SK-N-SH (cell line): ENCODE results near the gene WNK1. TPM values are rescaled to one million over a fixed set of nuclear protein-coding genes. Genes with fewer than 3 reads are reported as not detected.

Source experiments
- CTCF ChIA-PET: fragments of 300-600, 350-600 bp; formaldehyde crosslinking; extraction: SDS; loops from one replicate; lab custom pipeline; 2021; lab: Yijun Ruan, JAX
- POLR2A ChIA-PET: fragments of 350-600 bp; sonication (Branson Sonifier 250); formaldehyde crosslinking; extraction: SDS; loops from one replicate; lab custom pipeline; 2020; ENCODE audit warnings: antibody characterized with exemption, inconsistent platforms; lab: Yijun Ruan, JAX
- DNase-seq: peaks from one replicate; pipeline ENCODE4 v3.0.0; 2012
- H2AFZ ChIP-seq: fragments of 200-600 bp; sonication (generic); 2 replicates; pipeline ENCODE4 v1.8.1; 2016; ENCODE audit warnings: antibody characterized with exemption, mild to moderate bottlenecking, low read depth
- H3F3A ChIP-seq: fragments of 200-600 bp; sonication (generic); replicated peaks from 2 replicates; pipeline ENCODE3; 2016; ENCODE audit warnings: antibody characterized with exemption, mild to moderate bottlenecking; ENCODE audit not compliant: insufficient read depth
- H3K27ac ChIP-seq, 2 experiments: fragments of 200-500 bp in 1 of 2; fragments of 200-600 bp in 1 of 2; sonication (Bioruptor generic) in 1 of 2; sonication (generic), shearing (Covaris generic) in 1 of 2; 2 replicates each; pipeline versions ENCODE4 v1.5.1 to v1.6.1; 2014 to 2016; ENCODE audit warnings: low read depth in 2 of 2, inconsistent platforms in 1 of 2, low read length in 1 of 2, mild to moderate bottlenecking in 1 of 2, mixed read lengths in 1 of 2
- H3K27me3 ChIP-seq: fragments of 200-600 bp; sonication (generic), shearing (Covaris generic); 2 replicates; pipeline ENCODE4 v1.6.1; 2016; ENCODE audit warnings: mixed run types; ENCODE audit not compliant: insufficient read depth
- H3K36me3 ChIP-seq, 2 experiments: fragments of 200-500 bp in 1 of 2; fragments of 200-600 bp in 1 of 2; sonication (Bioruptor generic) in 1 of 2; sonication (generic) in 1 of 2; replicated peaks in 1 of 2; 2 replicates each; pipeline versions ENCODE3 to v1.5.1; 2014 to 2016; ENCODE audit warnings: low read length in 1 of 2, mild to moderate bottlenecking in 1 of 2; ENCODE audit not compliant: insufficient read depth in 2 of 2, control insufficient read depth in 1 of 2
- H3K4me1 ChIP-seq, 2 experiments: fragments of 200-500 bp in 1 of 2; fragments of 200-600 bp in 1 of 2; sonication (Bioruptor generic) in 1 of 2; sonication (generic), shearing (Covaris generic) in 1 of 2; 2 replicates each; pipeline versions ENCODE4 v1.5.1 to v1.6.1; 2014 to 2016; ENCODE audit warnings: low read depth in 1 of 2, low read length in 1 of 2, mixed run types in 1 of 2; ENCODE audit not compliant: insufficient read depth in 2 of 2, control insufficient read depth in 1 of 2
- H3K4me2 ChIP-seq: fragments of 200-600 bp; sonication (generic), shearing (Covaris generic); 2 replicates; pipeline ENCODE4 v1.6.1; 2017; ENCODE audit warnings: mixed run types
- H3K4me3 ChIP-seq, 2 experiments: fragments of 200-500 bp in 1 of 2; fragments of 200-600 bp in 1 of 2; sonication (Bioruptor generic) in 1 of 2; sonication (generic), shearing (Covaris generic) in 1 of 2; 2 replicates each; pipeline versions ENCODE4 v1.5.1 to v1.8.1; 2014 to 2016; ENCODE audit warnings: low read depth in 2 of 2, inconsistent platforms in 1 of 2, low read length in 1 of 2, mild to moderate bottlenecking in 1 of 2, mixed read lengths in 1 of 2, moderate library complexity in 1 of 2
- H3K79me2 ChIP-seq: fragments of 200-600 bp; sonication (generic); 2 replicates; pipeline ENCODE4 v1.8.1; 2017; ENCODE audit warnings: mild to moderate bottlenecking; ENCODE audit not compliant: insufficient read depth
- H3K9ac ChIP-seq: fragments of 200-600 bp; sonication (generic); 2 replicates; pipeline ENCODE4 v1.6.1; 2017; ENCODE audit warnings: mixed run types
- H3K9me2 ChIP-seq: fragments of 200-600 bp; sonication (generic); 2 replicates; pipeline ENCODE4 v1.6.1; 2017; ENCODE audit warnings: mixed run types
- H3K9me3 ChIP-seq: fragments of 200-600 bp; sonication (generic); 2 replicates; pipeline ENCODE4 v1.6.1; 2017; ENCODE audit warnings: mixed run types, mild to moderate bottlenecking, moderate library complexity
- H4K20me1 ChIP-seq: fragments of 200-600 bp; sonication (generic); 2 replicates; pipeline ENCODE4 v1.6.1; 2017; ENCODE audit warnings: mild to moderate bottlenecking, mixed run types; ENCODE audit not compliant: insufficient read depth
- CHD2 ChIP-seq: fragments of 150-350 bp; IDR thresholded peaks from 2 replicates; pipeline ENCODE4 v1.6.1; 2018; ENCODE audit warnings: low read length; ENCODE audit not compliant: partially characterized antibody
- ELF1 ChIP-seq: IDR thresholded peaks from 2 replicates; pipeline ENCODE4 v1.4.0; 2012
- MXI1 ChIP-seq: IDR thresholded peaks from 2 replicates; pipeline ENCODE4 v1.6.1; 2012; ENCODE audit warnings: mild to moderate bottlenecking, low read depth, low read length, improper control_type of control experiment
- PBX3 ChIP-seq: IDR thresholded peaks from 2 replicates; pipeline ENCODE4; 2012
- RAD21 ChIP-seq: IDR thresholded peaks from 2 replicates; pipeline ENCODE4 v1.6.1; 2012; ENCODE audit warnings: mild to moderate bottlenecking, low read length
- RCOR1 ChIP-seq: fragments of 150-350 bp; IDR thresholded peaks from 2 replicates; pipeline ENCODE4 v1.6.1; 2017; ENCODE audit warnings: antibody characterized with exemption, low read length
- RFX5 ChIP-seq: IDR thresholded peaks from 2 replicates; pipeline ENCODE4 v1.6.1; 2012; ENCODE audit warnings: mild to moderate bottlenecking, improper control_type of control experiment, low read length
- TCF12 ChIP-seq: IDR thresholded peaks from 2 replicates; pipeline ENCODE4 v1.4.0; 2012
- WGBS: methylation state at CpG from one replicate; pipeline ENCODE4 v1.1.6; 2017; ENCODE audit warnings: low lambda C conversion rate; 5-methylcytosine and 5-hydroxymethylcytosine counted together
- polyA plus RNA-seq, 3 experiments: library from polyadenylated mRNA; depleted of rRNA; stranded (reverse); fragments of >200 nt; gene quantifications; 2 replicates each; pipeline ENCODE4 v1.2.3, GENCODE V29; 2012
- small RNA-seq, 7 experiments: library from RNA; depleted of rRNA; stranded (forward); fragments of <200 nt; gene quantifications; one replicate each; pipeline ENCODE3, GENCODE V24; 2012
- TF ChIP-seq, protein P1 (sequence below): IDR thresholded peaks from 2 replicates; pipeline ENCODE4 v1.4.0; 2012; ENCODE audit warnings: low read depth, borderline replicate concordance

Gene WNK1
- polyA plus RNA-seq, 1 of the 3 experiments (the other 2 are of a cell fraction), result 30.5 TPM

DNA sequence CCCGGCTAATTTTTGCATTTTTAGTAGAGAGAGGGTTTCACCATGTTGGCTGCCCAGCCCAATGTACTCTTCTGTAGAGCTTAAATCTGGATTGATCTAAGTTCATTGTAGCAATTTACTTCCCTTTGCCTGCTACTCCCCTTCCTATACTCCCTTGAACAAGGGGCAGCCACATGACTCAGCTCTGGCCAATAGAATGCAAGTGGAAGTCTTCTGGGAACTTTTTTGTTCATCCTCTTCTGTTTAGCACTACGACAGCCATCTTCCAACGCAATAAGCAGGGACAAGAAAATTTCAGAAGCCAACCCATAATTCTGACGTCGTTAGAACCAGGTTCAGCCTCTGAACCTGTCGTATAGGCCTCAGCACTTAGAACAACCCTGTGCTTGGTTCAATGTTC is 203.6 kb downstream of the WNK1 start:
- Histone ChIP-seq H3K79me2 (no peaks in the 10 kb centered on the region), H3K4me3 (no peak overlapping the region), H3K27me3 (no peaks in the 10 kb centered on the region), H3K4me2 (no peak overlapping the region), H2AFZ (no peak overlapping the region), H4K20me1 (no peaks in the 10 kb centered on the region), H3K36me3 (no peaks in the 10 kb centered on the region)
- CTCF ChIA-PET, result interaction anchor here (0.7 to 1.6 kb wide), 5 partner anchors 52 to 409 kb away, joined by 3 to 4 read pairs (median 3); no protein-coding TSS in a partner anchor
- no peak for TF ChIP-seq CHD2
- TF ChIP-seq RCOR1, result no peak
- TF ChIP-seq ELF1, result no peak
- TF ChIP-seq RAD21, result no peak
- TF ChIP-seq RFX5, result no peak
- TF ChIP-seq, protein P1, sequence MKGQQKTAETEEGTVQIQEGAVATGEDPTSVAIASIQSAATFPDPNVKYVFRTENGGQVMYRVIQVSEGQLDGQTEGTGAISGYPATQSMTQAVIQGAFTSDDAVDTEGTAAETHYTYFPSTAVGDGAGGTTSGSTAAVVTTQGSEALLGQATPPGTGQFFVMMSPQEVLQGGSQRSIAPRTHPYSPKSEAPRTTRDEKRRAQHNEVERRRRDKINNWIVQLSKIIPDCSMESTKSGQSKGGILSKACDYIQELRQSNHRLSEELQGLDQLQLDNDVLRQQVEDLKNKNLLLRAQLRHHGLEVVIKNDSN, result peak; percentile 18; the same call in 1 of the 2 replicates
- TF ChIP-seq MXI1, result no peak
- TF ChIP-seq, all 33 proteins: peak for 1
- POLR2A ChIA-PET, result no interaction called here
- Histone ChIP-seq H3K4me1 (no peaks in the 10 kb centered on the region; a peak in 1 of 4 replicates), H3K9ac (no peak overlapping the region), H3K27ac (no peak overlapping the region), H3K9me2 (no peaks in the 10 kb centered on the region), H3F3A (peaks cover 6% of the 10 kb centered on the region), H3K9me3 (no peaks in the 10 kb centered on the region)
- WGBS, result 97% methylated on average over 6 of the region's 6 CpGs
- no peak for DNase-seq

DNA sequence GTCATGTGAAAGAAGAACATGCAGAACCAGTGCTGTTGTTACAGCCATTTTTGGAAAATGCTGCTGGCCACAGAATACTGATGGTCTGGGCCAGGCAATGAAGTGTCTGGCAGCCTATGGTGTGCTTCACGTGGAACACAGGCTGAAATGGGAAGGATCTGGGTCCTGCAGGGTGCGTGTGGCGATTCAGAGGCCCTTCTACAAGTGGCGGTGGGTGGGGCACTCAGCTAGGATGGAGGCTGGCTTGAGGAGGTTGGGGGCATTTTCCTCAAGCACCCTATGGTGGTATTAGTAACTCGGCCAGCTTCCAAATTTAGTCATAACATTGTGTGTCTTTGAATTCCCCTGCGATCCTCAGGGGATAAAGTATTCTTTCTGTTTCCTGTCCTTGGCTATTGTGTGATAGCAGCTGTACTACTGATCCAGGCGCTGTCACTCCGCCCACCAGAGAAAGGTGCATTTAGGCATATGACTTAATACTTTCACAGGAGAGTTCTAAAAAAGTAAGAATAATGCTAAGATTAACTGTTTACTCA is 206.3 kb downstream of the WNK1 start:
- no peaks in the 10 kb centered on the region for H4K20me1 ChIP-seq
- H3K27me3 ChIP-seq, result no peaks in the 10 kb centered on the region
- H3K4me1 ChIP-seq, result no peaks in the 10 kb centered on the region; a peak in 1 of 4 replicates
- CTCF ChIA-PET, result interaction anchor here (4.2 kb wide), 1 partner anchor 9 kb away, joined by 13 read pairs; the partner anchor contains the start of gene RAD52
- TF ChIP-seq PBX3, result no peak
- no peak for TF ChIP-seq TCF12
- no peak for TF ChIP-seq RCOR1
- TF ChIP-seq, all 33 proteins: peak for 0
- WGBS, result 76% methylated on average over 7 of the region's 8 CpGs
- Histone ChIP-seq H3K36me3 (no peaks in the 10 kb centered on the region), H3K9me2 (no peaks in the 10 kb centered on the region), H2AFZ (no peak overlapping the region), H3F3A (peaks cover 3% of the 10 kb centered on the region), H3K4me3 (no peak overlapping the region), H3K4me2 (no peak overlapping the region), H3K27ac (no peak overlapping the region), H3K9ac (no peak overlapping the region), H3K79me2 (no peaks in the 10 kb centered on the region), H3K9me3 (no peaks in the 10 kb centered on the region)
- POLR2A ChIA-PET, result no interaction called here
- no peak for DNase-seq

Small RNA genes within 50 kb of the gene (small RNA-seq; reads per million reads assigned to genes)
- 0 to 1.5 (median 0) reads per million in 7 experiments for gene RNU4ATAC16P

Other genes starting within 250 kb of the WNK1 start
- 0.07 TPM in 1 of 2 replicates, not detected in the other for gene NINJ2, start 89.1 kb upstream of the WNK1 start, polyA plus RNA-seq (2012; rRNA removed)
- 11.2 and 12.1 TPM in 2 replicates for gene RAD52, start 197.1 kb downstream of the WNK1 start, polyA plus RNA-seq (2012; rRNA removed)
- gene ERC1, start 238.6 kb downstream of the WNK1 start, polyA plus RNA-seq (2012; rRNA removed), result 7.5 and 9.3 TPM in 2 replicates